K562 (cell line): ENCODE results near the gene INPP1. TPM values are rescaled to one million over a fixed set of nuclear protein-coding genes. Genes with fewer than 3 reads are reported as not detected.

Experiments used
- CBFA2T2 ChIP-seq: fragments of 450-650 bp; conservative IDR thresholded peaks from 2 replicates; pipeline ENCODE4 v1.6.1; 2017; ENCODE audit warnings: mild to moderate bottlenecking
- CXXC5 ChIP-seq: fragments of 250-450 bp; sonication (Bioruptor Pico); IDR thresholded peaks from 2 replicates; pipeline ENCODE4 v1.8.0; 2022; ENCODE audit warnings: inconsistent platforms, mild to moderate bottlenecking, moderate library complexity
- EGR1 ChIP-seq: fragments of 450-650 bp; conservative IDR thresholded peaks from 2 replicates; pipeline ENCODE4 v1.6.1; 2017; ENCODE audit warnings: mild to moderate bottlenecking
- EP300 ChIP-seq: IDR thresholded peaks from 2 replicates; pipeline ENCODE4 v1.6.1; 2012; ENCODE audit warnings: low read length, improper control_type of control experiment
- HOXB6 ChIP-seq: fragments of 250-450 bp; sonication (Bioruptor Pico); IDR thresholded peaks from 2 replicates; pipeline ENCODE4 v1.5.1; 2022; ENCODE audit warnings: mild to moderate bottlenecking, borderline replicate concordance
- KDM1A ChIP-seq, 2 experiments: fragments of 450-650 bp; IDR thresholded peaks; 2 replicates each; pipeline ENCODE4 v1.6.1; 2016; ENCODE audit warnings: mild to moderate bottlenecking in 2 of 2
- LCOR ChIP-seq: sonication (generic); formaldehyde crosslinking; IDR thresholded peaks from 2 replicates; pipeline ENCODE4 v1.8.0; 2022; ENCODE audit warnings: mild to moderate bottlenecking, missing genetic modification reagents
- MIER1 ChIP-seq: fragments of 450-650 bp; IDR thresholded peaks from 2 replicates; pipeline ENCODE4 v1.6.1; 2016; ENCODE audit warnings: antibody characterized with exemption, mild to moderate bottlenecking, low read depth
- NCOR1 ChIP-seq: fragments of 450-650 bp; IDR thresholded peaks from 2 replicates; pipeline ENCODE4 v1.6.1; 2016; ENCODE audit warnings: mild to moderate bottlenecking, moderate library complexity
- NFIC ChIP-seq: fragments of 450-650 bp; IDR thresholded peaks from 2 replicates; pipeline ENCODE4 v1.6.1; 2017; ENCODE audit warnings: mild to moderate bottlenecking, inconsistent platforms
- NR2F6 ChIP-seq: fragments of 450-650 bp; formaldehyde crosslinking; IDR thresholded peaks from 2 replicates; pipeline ENCODE4 v1.4.0; 2020; ENCODE audit warnings: mild to moderate bottlenecking
- REST ChIP-seq, 2 experiments: fragments of 450-650 bp; formaldehyde crosslinking in 1 of 2; IDR thresholded peaks; 2 replicates each; pipeline versions ENCODE4 v1.4.0 to v1.6.1; 2014 to 2020; ENCODE audit warnings: mild to moderate bottlenecking in 2 of 2, borderline replicate concordance in 1 of 2, low read depth in 1 of 2
- SMARCE1 ChIP-seq: fragments of 450-650 bp; IDR thresholded peaks from 2 replicates; pipeline ENCODE4 v1.7.1; 2016; ENCODE audit warnings: mild to moderate bottlenecking
- SOX6 ChIP-seq: fragments of 450-650 bp; IDR thresholded peaks from 2 replicates; pipeline ENCODE4 v1.6.1; 2014; ENCODE audit warnings: mild to moderate bottlenecking
- TAL1 ChIP-seq: fragments of 450-650 bp; IDR thresholded peaks from 2 replicates; pipeline ENCODE4 v1.6.1; 2016; ENCODE audit warnings: mild to moderate bottlenecking
- ZBTB17 ChIP-seq: fragments of 450-650 bp; formaldehyde crosslinking; IDR thresholded peaks from 2 replicates; pipeline ENCODE4 v1.4.0; 2020; ENCODE audit warnings: mild to moderate bottlenecking
- ZBTB8A ChIP-seq: fragments of 450-650 bp; IDR thresholded peaks from 2 replicates; pipeline ENCODE4 v1.6.1; 2018; ENCODE audit warnings: mild to moderate bottlenecking, moderate library complexity; ENCODE audit not compliant: partially characterized antibody
- ZNF174 ChIP-seq: fragments of 250-450 bp; sonication (Bioruptor Pico); IDR thresholded peaks from 2 replicates; pipeline ENCODE4 v1.4.0; 2020; ENCODE audit warnings: mild to moderate bottlenecking
- ZNF592 ChIP-seq: fragments of 450-650 bp; IDR thresholded peaks from 2 replicates; pipeline ENCODE4 v1.6.1; 2017; ENCODE audit warnings: antibody characterized with exemption, mild to moderate bottlenecking
- polyA plus RNA-seq, 8 experiments: library from polyadenylated mRNA; depleted of rRNA in 4 of 8; stranded (reverse) in 5 of 8; unstranded in 3 of 8; fragments of >200 nt; fragmentation: Nextera tagmentation in 2 of 8; fragmentation: Illumina TruSeq in 1 of 8; extraction: Ambion mirVana in 2 of 8; extraction: Trizol in 1 of 8; gene quantifications; 2 replicates each; pipeline versions ENCODE4 v1.2.1 to v1.2.3, GENCODE V29; 2011 to 2014; ENCODE audit warnings: inconsistent platforms in 1 of 8, missing spikeins in 1 of 8
- total RNA-seq, 7 experiments: library from RNA; depleted of rRNA in 6 of 7; stranded (reverse); fragments of >200 nt in 6 of 7; fragmentation: Illumina TruSeq in 2 of 7; extraction: Trizol in 2 of 7; gene quantifications; 2 replicates each; pipeline versions ENCODE4 v1.2.1 to v1.2.3, GENCODE V29; 2011 to 2021; ENCODE audit warnings: low replicate concordance in 1 of 7

The INPP1 gene
- total and polyA plus RNA-seq, 9 of the 15 experiments (the other 6 are each of a cell fraction or from before 2014, with no cell fraction given), result 3.7 to 11.8 (median 6.5) TPM

DNA sequence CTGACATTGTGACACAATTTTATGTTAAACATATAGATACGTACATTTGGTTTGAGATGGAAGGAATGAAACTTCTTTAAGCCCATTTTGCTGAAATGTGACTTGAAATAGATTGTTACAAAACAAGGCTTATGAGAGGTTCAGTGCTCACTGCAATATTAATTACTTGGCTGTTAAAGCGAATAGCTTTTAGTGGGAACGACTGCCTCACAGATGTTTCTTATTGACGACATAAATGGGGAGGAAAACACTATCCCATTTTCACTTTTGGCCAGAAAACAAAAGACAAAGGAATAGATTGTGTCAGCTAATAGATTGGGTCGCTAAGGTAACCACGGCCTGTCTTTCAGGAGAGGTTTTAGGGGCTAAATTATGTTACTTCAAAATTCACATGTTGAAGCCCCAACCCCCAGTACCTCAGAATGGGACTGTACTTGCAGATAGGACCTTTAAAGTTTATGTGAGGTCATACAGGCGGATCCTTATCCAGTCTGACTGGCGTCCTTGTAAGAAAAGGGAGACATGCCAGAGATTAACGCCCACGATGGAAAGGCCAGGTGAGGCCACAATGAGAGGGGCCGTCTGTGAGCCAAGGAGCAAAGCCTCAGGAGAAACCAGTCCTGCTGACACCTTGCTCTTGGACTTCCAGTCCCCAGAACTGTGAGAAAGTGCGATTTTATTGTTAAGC is 10.8 kb downstream of the INPP1 start (continued):
- TF ChIP-seq CXXC5 (CRISPR knock-in tag) (peak; percentile 60), SOX6 (peak; percentile 66; the same call in 1 of the 2 replicates), LCOR (CRISPR knock-in tag) (no peak), KDM1A (IDR thresholded peaks at IDR 0.05) (no peak), ZNF174 (CRISPR knock-in tag) (no peak), NCOR1 (peak; percentile 73), NFIC (peak; percentile 65), HOXB6 (CRISPR knock-in tag) (no peak), EGR1 (peak; percentile 80), SMARCE1 (no peak), NR2F6 (CRISPR knock-in tag) (no peak), REST (IDR thresholded peaks at IDR 0.05; ENCODE audit: borderline replicate concordance) (no peak), REST (CRISPR knock-in tag; IDR thresholded peaks at IDR 0.05; ENCODE audit: low read depth) (no peak), CBFA2T2 (peak; percentile 63), ZBTB8A (no peak), ZNF592 (peak; percentile 46; the same call in 1 of the 2 replicates), MIER1 (no peak), EP300 (peak; percentile 88), TAL1 (peak; percentile 32; the same call in 1 of the 2 replicates), ZBTB17 (CRISPR knock-in tag) (no peak)
